GM10847 (cell line): ENCODE results near the gene PAQR5.

Experiments used
- POLR2A ChIP-seq: IDR thresholded peaks from 2 replicates; pipeline ENCODE4 v1.6.1; 2011; ENCODE audit not compliant: insufficient read length; ENCODE audit errors: extremely low read depth

Gene PAQR5

DNA sequence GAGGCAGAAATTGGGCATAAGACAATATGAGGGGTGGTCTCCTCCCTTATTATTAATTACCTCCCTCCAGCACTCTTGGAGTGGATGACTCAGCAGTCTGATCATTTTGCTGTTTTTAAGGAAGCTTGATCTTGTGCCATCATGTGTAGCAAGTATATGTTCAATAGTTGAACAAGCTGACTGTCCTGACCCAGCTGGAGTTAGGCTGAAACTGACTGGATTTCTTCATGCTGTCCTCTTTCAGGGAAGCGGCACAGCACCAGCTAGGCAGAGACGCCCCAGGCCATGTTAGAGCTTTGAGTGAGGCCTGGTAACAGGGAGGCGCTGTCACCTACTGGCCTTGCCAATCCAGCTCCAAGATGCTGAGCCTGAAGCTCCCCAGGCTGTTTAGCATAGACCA lies 61.0 kb downstream of the PAQR5 start:
- TF ChIP-seq POLR2A: no peak

DNA sequence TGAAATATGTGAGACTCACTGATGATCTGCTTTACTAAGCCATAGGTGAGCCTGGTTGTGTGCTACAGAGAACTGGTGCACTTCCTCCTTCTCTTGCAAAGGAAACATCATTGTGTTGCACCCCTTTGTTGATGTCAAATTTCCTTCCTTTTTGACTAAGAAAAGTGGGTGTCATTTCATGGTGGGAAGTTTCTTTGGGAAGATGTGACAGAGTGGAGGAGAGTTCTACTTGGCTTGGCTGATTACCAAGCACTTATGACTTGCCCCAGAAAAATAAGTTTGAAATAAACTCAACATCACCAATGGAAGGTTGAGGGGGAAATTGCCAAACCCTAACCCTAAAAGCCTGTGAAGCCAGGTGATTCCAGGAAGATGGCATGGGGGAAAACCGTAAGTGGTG lies 61.9 kb downstream of the PAQR5 start:
- no peak for TF ChIP-seq POLR2A

DNA sequence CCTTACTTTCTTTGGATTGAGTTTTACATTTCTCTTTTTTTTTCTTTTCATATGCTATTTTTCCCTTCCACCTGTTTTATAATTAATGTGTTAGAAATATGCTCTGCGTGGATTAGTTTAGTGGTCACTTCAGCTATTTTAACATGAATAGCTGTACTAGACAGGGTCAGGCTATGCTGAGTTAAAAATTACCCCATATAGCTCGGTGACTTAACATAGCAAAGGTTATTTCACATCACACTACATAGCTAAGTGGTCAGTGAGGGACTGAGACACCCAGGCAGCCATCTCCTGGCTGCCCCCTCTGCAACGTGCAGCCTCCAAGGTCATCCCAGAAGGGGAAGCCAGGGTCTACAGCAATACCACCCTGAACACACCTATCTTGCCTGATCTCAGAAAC lies 68.5 kb downstream of the PAQR5 start:
- no peak for TF ChIP-seq POLR2A

DNA sequence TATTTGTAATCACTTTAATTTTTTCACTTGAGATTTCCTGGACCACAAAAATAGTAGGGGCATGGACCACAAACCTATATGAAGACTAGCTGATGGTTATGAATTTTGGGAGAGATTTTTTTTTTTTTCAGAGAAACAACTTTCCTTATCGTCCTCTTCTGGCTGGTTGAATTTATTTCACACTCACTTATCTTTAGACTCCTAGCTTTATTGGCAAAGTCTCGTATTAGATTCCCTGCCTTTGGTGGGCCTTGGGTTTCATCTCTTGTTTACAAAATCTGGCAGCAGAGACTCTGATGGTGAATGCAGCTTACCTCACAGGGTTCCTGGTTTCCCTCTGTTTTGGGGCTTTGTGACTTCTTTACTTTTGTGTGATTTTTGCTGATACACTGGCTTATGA lies 70.9 kb downstream of the PAQR5 start:
- TF ChIP-seq POLR2A: no peak

DNA sequence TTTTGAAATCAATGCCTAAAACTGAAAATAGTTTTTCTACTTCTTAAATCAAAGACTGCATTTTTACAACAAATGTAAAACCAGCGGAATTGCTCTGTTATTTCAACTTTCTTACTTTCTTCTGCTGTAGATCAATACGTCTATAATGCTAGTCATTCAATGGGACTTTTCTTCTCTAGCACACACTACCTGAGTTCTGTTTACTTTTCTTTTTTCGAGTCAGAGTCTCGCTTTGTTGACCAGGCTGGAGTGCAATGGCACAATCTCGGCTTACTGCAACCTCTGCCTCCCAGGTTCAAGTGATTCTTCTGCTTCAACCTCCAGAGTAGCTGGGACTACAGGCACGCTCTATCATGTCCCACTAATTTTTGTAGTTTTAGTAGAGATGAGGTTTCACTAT lies 74.7 kb downstream of the PAQR5 start:
- TF ChIP-seq POLR2A: no peak

DNA sequence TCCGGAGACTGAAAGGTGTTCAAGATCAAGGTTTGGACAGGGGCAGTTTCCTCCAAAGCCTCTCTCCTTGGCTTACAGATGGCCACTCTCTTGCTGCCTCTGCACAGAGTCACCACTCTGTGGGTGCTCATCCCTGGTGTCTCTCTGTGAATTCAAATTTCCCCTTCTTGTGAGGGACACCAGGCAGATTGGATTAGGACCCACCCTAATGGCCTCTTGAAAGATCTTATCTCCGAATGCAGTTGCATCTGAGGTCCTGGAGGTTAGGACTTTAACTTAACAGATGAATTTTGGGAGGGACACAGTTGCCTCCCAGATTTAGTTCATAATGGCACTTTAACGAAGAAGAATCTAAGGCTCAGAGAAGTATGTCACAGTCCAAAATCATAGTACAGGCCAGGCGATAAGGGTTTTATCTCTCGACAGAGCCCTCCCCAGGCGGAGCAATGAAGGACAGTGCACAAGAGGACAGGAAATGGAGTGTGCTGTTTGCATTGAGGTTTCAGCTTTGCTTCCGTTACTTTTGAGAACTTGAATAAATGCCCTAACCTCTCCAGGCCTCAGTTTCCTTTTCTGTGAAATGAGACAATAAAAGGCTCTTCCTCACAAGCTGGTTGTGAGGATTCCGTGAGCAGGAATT lies 76.6 kb downstream of the PAQR5 start:
- no peak for TF ChIP-seq POLR2A

DNA sequence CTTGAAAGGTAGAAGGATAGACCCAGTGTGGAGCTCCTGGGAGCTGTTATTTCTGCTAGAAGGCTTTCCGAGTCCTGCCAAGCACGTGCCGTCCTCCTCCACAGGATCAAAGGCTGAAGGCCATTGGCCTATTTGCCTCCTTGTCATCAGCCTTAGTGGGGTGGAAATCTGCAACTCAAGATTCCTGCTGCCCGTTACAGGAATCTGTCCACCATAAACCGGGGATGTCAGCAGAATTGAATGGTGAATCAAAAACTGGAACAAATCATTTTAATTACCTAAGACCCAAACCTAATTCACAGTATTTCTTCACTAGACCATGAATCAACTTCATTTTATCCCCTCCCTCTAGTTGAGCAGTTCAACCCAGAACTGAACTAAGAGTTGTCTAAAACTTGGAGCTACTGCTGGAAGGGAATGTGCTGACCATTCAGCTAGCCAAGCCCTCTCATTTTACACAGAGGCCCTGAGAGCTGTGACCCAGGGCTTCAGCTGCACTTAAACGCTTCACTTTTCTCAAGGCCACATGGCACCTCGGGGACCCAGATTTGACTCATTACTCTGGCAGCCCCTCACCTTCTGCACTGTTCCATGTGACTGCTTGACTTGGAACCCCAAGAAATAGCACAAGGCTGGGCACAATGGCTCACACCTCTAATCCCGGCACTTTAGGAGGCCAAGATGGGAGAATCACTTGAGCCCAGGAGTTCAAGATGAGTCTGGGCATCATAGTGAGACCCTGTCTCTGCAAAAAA lies 78.7 kb downstream of the PAQR5 start:
- TF ChIP-seq POLR2A: no peak

DNA sequence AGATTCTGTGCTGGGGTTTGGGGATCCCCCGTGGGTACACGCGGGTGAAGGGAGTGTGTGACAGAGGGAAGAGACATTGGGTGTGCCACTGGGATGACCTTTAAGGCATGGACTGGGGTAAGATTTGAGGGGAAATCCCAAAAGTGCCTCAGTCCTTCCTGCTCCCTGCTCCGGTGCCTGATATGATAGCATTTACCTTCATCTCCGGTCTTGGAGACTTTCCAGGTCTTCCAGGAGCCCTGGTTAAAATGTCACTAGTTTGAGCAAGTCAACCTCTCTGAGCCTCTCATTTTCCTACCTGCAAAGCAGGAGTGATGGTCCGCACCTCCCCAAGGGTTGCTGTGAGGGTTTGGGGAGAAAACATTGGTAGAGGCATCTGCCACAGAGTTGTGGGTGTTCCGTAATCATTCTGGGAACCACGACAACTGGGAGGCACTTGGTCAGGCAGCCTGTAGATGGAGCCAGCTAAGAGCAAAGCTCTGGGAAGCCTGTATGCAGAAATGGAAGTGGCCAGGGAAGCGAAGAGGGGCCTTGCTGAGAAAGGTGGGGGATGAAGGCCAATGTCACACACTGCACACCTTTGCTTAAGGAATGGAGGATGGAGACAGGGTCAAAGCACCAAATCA lies 81.5 kb downstream of the PAQR5 start:
- TF ChIP-seq POLR2A: no peak

DNA sequence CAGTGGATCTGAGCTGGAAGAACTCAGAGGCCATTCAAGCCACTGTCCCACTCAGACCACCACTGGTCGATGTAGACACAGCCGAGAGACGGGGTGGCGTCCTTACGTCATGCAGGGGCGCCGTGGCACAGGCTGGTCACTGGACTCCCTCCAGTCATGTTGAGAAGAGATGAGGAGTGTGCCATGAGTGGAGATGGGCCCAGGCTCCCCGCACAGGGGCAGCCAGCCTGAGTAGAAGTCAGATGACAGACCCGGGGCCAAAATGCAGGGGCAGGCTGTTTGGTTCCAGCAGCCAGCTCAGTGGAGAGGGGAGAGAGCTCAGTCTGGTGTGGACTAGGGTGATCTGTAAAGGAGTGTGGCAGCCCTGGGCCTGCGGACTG lies 82.0 kb downstream of the PAQR5 start:
- no peak for TF ChIP-seq POLR2A

DNA sequence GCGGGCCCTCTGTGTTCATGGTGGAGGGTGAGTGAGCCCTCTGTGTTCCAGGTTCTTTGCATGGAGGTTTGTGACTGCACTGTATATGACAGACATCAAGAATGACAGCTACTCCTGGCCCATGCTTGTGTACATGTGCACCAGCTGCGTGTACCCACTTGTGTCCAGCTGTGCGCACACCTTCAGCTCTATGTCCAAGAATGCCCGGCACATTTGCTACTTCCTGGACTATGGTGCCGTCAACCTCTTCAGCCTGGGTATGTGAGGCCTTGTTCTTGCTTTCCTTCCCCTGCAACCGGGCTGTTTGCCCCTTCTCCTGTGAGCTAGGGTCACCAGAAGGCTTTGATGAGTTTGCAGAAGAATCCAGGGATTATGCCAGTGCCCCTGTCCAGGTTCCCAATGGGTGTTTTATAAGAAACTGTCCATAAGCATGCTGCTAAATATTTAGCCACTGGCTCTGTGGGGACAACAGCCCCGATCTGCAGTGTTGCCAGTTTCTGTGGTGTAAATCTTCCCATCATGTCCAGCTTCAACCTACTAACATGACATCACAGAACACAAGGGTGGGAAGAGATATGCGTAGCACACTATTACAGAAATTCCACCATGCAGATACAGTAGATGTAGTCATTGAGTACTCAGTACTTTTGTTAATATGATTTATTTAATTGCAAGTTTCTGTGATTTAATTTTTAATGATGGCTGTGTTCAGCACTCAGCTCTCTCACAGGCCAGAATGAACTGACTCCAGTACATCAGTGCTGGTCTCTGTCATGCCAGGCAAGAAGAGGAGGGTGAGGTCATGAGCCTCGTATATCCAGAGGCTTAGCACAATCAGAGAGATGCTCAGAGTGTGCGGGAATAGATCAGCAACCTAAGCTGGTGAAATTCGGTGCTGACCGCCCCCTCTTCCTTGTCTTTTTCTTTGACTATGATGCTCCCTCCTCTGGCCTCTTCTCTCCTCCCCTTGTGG lies 86.2 kb downstream of the PAQR5 start:
- TF ChIP-seq POLR2A: no peak

DNA sequence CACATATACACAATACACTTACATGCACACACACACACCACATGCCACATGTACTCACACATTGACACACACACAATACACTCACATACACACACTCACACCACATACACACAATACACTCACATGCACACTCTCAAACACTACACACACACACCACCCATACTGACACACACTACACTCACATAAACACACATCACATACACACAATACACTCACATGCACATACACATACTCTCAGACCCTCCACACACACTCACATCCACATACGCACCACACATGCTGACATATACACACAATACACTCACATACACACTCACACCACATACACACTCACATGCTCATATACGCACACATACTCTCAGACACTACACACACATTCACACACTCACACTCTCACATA lies 87.1 kb downstream of the PAQR5 start:
- TF ChIP-seq POLR2A: no peak

DNA sequence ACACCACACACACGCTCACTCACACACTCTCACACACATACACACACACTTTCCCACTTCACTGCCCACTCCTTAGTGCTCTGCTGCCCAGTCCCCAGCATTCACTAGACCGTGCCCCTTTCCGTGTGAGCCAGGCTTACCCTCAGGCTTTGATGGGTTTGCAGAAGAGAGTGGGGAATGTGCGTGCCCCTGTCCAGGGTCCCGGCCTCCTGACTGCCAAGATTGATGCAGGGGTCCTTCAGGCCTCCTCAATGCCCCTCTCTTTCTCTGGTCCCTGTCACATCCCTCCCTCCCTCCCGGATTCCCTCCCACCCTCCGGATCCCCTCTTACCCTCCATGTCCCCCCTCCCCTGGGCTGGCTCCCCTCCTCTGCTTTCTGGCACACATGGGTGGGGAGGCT lies 87.6 kb downstream of the PAQR5 start:
- TF ChIP-seq POLR2A: no peak

DNA sequence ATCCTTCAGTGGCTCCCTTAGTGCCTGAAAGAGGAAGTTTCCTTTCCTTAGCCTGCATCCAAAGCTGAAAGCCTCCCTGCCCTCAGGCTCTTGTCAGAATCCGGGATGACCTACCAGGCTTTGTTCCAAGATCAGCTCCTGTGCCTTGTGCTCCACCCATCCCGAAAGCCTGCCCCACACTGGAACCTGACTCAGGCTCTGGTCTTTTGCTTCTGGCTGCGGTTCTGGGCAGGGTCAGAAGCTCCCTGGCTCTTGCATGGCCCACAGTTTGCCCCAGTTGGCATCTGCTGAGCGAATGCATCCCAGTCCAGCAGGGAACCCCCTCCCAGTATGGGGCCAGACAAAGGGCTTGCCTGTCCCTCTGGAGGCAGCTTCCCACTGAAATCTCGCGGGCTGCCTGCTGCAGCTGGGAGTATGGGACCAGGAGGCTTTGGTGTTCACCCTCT lies 89.6 kb downstream of the PAQR5 start:
- TF ChIP-seq POLR2A: no peak

DNA sequence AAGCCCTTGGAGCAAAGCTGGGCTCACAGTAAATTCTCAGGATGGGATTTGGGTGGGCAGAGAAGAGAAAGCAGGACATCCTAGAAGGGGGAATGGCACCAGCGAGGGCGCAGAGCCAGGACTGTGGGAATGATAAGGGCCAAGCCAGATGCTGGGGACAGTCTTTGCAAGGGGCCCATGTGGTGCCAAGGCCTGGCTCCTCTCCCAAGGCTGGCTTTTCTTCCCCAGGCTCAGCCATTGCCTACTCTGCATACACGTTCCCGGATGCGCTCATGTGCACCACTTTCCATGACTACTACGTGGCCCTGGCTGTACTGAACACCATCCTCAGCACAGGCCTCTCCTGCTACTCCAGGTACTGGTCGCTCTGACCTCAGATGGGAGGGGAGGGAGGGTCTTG lies 90.7 kb downstream of the PAQR5 start:
- TF ChIP-seq POLR2A: no peak

DNA sequence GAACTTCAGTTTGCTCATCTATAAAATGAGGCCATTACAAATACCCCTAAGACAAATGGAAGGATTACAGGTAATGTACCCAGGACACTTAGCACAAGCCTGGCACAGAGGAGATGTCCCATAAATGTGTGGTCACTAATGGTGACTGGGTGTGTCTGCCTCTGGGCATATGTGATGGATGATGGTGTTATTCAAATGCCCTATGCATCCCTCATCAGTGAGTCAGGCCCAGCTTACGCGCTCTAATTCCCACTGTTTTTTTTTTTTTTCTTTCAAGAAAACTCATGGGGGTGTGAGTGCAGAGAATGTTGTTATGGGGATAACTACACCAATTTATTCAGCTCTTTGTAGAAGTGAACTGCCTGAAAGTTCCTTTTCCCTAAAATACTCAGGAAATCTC lies 91.9 kb downstream of the PAQR5 start:
- no peak for TF ChIP-seq POLR2A
